22Rv1 (cell line): Measurements from ENCODE around the gene PALLD.

Experiments
- ZFX ChIP-seq: fragments of 450-650 bp; IDR thresholded peaks from 2 replicates; pipeline ENCODE4 v1.6.1; 2017; ENCODE audit warnings: antibody characterized with exemption, borderline replicate concordance
- TF ChIP-seq, protein P1 (sequence below): fragments of 450-650 bp; IDR thresholded peaks from 2 replicates; pipeline ENCODE4 v1.5.1; 2017; ENCODE audit warnings: mild to moderate bottlenecking

DNA sequence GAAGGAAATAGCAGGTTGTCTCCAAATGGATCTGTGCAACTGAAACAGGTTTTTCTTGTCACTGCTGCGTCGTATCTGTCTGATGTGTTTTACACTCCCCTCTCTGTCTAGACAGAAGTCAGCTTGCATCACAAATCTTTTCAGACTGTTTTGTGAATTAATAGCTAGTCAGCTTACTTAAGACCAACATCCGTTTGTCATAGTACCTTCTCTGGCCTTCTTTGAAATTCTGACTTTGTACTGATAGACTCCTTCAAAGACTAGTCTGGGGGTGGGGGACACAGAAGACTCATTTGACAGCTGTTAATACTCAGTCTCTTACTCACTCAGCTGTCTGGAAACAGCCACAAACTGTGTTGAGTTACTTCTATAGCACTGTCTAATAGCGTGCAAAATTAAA is 197.8 kb downstream of the PALLD start:
- TF ChIP-seq, protein P1, sequence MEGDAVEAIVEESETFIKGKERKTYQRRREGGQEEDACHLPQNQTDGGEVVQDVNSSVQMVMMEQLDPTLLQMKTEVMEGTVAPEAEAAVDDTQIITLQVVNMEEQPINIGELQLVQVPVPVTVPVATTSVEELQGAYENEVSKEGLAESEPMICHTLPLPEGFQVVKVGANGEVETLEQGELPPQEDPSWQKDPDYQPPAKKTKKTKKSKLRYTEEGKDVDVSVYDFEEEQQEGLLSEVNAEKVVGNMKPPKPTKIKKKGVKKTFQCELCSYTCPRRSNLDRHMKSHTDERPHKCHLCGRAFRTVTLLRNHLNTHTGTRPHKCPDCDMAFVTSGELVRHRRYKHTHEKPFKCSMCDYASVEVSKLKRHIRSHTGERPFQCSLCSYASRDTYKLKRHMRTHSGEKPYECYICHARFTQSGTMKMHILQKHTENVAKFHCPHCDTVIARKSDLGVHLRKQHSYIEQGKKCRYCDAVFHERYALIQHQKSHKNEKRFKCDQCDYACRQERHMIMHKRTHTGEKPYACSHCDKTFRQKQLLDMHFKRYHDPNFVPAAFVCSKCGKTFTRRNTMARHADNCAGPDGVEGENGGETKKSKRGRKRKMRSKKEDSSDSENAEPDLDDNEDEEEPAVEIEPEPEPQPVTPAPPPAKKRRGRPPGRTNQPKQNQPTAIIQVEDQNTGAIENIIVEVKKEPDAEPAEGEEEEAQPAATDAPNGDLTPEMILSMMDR = no peak
- no peak for TF ChIP-seq ZFX
